PC-3 (cell line): ENCODE measurements around the gene GALNT18. TPM values are rescaled to one million over a fixed set of nuclear protein-coding genes. Genes with fewer than 3 reads are reported as not detected.

Source experiments
- ATAC-seq: fragments of 200-7000 bp; cut with Tn5 transposase; 2 replicates; pipeline ENCODE4 v1.9.1; 2020; ENCODE audit warnings: mild to moderate bottlenecking, moderate library complexity
- BruUV-seq: library from RNA; stranded (reverse); fragments of 400-500 nt; replicated peaks from 2 replicates; lab custom pipeline; 2021; lab: Mats Ljungman, UMichigan
- CTCF ChIA-PET: fragments of 300-600 bp; sonication (Branson Sonifier 250); formaldehyde crosslinking; loops from one replicate; lab custom pipeline; 2022; ENCODE audit warnings: antibody characterized with exemption; lab: Charles Lee
- POLR2A ChIA-PET: fragments of 300-600 bp; sonication (Branson Sonifier 250); formaldehyde crosslinking; loops from one replicate; lab custom pipeline; 2022; ENCODE audit warnings: antibody characterized with exemption; ENCODE audit not compliant: unreplicated experiment; lab: Charles Lee
- DNase-seq: peaks from one replicate; pipeline ENCODE4 v3.0.0-alpha.2; 2015
- H2AFZ ChIP-seq: fragments of 300-600 bp; sonication (generic); 2 replicates; pipeline ENCODE4 v1.6.0; 2016; ENCODE audit warnings: antibody characterized with exemption, low read length
- H3F3A ChIP-seq: fragments of 300-600 bp; sonication (generic); one replicate; pipeline ENCODE4 v1.6.0; 2017; ENCODE audit warnings: antibody characterized with exemption, low read length, control low read depth, mild to moderate bottlenecking; ENCODE audit not compliant: unreplicated experiment
- H3K27ac ChIP-seq: fragments of 300-600 bp; sonication (generic); 2 replicates; pipeline ENCODE4 v1.5.1; 2016; ENCODE audit warnings: mild to moderate bottlenecking, low read length
- H3K27me3 ChIP-seq: fragments of 300-600 bp; sonication (generic); 2 replicates; pipeline ENCODE4 v1.6.1; 2016; ENCODE audit warnings: low read length, mixed read lengths
- H3K36me3 ChIP-seq: fragments of 300-600 bp; sonication (generic); 2 replicates; pipeline ENCODE4 v1.6.1; 2016; ENCODE audit warnings: low read depth, mixed run types, low read length, mixed read lengths
- H3K4me1 ChIP-seq: fragments of 300-600 bp; sonication (generic); 2 replicates; pipeline ENCODE4 v1.5.1; 2016; ENCODE audit warnings: low read length; ENCODE audit not compliant: insufficient read depth
- H3K4me2 ChIP-seq: fragments of 300-600 bp; sonication (generic); 2 replicates; pipeline ENCODE4 v1.6.0; 2016; ENCODE audit warnings: low read length
- H3K4me3 ChIP-seq: fragments of 300-600 bp; sonication (generic); 2 replicates; pipeline ENCODE4 v1.5.1; 2016; ENCODE audit warnings: mild to moderate bottlenecking, low read length, mixed read lengths
- H3K79me2 ChIP-seq: fragments of 300-600 bp; sonication (generic); 2 replicates; pipeline ENCODE4 v1.6.1; 2017; ENCODE audit warnings: low read length, mixed read lengths
- H3K9ac ChIP-seq: fragments of 300-600 bp; sonication (generic); 2 replicates; pipeline ENCODE4 v1.6.0; 2016; ENCODE audit warnings: mild to moderate bottlenecking, low read length
- H3K9me2 ChIP-seq: fragments of 300-600 bp; sonication (generic); replicated peaks from 2 replicates; pipeline ENCODE4 v1.6.1; 2016; ENCODE audit warnings: mixed run types, low read length, mixed read lengths
- H3K9me3 ChIP-seq: fragments of 300-600 bp; sonication (generic); 2 replicates; pipeline ENCODE4 v1.6.1; 2016; ENCODE audit warnings: low read length, mixed read lengths
- H4K20me1 ChIP-seq: fragments of 300-600 bp; sonication (generic); 2 replicates; pipeline ENCODE4 v1.6.1; 2016; ENCODE audit warnings: low read length, mixed read lengths
- EZH2 ChIP-seq: fragments of 300-600 bp; sonication (generic); IDR thresholded peaks from one replicate; pipeline ENCODE4 v1.6.1; 2017; ENCODE audit warnings: antibody characterized with exemption, mild to moderate bottlenecking, low read length; ENCODE audit not compliant: unreplicated experiment
- EZH2phosphoT487 ChIP-seq: fragments of 300-600 bp; sonication (generic); IDR thresholded peaks from 2 replicates; pipeline ENCODE4 v1.6.1; 2018; ENCODE audit warnings: mild to moderate bottlenecking, antibody characterized with exemption, low read length, borderline replicate concordance
- intact Hi-C: fragments of 100-400 bp; cut with micrococcal nuclease; formaldehyde crosslinking; loops from 2 replicates; pipeline ENCODE4 v1.9.0; 2023
- total RNA-seq: library from RNA; depleted of rRNA; stranded (reverse); fragments of >200 nt; gene quantifications from 2 replicates; pipeline ENCODE4 v1.2.3, GENCODE V29; 2014
- TF ChIP-seq, protein P1 (sequence below): fragments of 300-600 bp; sonication (generic); conservative IDR thresholded peaks from 2 replicates; pipeline ENCODE4 v1.5.1; 2017; ENCODE audit warnings: antibody characterized with exemption, low read depth, mild to moderate bottlenecking, low read length

The GALNT18 gene
- total RNA-seq, 1 experiment from 2014 or later, result 34.5 TPM

DNA sequence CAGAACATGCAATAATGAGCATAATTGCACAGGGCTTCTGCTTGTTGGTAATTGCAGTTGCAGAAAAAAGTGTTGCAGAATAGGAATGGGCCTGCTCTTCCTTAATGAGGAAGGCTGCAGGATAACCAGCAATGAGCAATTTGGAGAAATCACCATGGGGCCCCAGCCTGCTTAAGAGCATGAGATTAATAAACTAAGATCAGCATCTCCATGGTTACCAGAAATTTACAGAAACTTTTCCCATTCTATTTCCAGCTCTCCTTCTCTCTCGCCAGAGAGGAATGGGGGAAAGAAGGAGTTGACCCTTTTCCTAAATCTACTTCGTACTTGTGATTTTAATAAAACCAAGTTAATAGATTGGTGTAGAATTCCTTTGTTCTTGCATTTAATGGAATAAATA is 187.8 kb downstream of the GALNT18 start:
- H3K36me3 ChIP-seq, result no peaks in the 10 kb centered on the region
- no TSS peak for BruUV-seq
- no peak overlapping the region for H3K4me3 ChIP-seq
- H3K79me2 ChIP-seq, result no peaks in the 10 kb centered on the region
- ChIA-PET POLR2A (no interaction called here), CTCF (no interaction called here)
- no peaks in the 10 kb centered on the region for H4K20me1 ChIP-seq
- no peak for ATAC-seq
- no peak for DNase-seq
- H2AFZ ChIP-seq, result no peak overlapping the region
- H3K4me1 ChIP-seq, result peaks cover 19% of the 10 kb centered on the region
- intact Hi-C loops, result no loop called here
- no peak for TF ChIP-seq EZH2phosphoT487
- TF ChIP-seq EZH2, result no peak
- TF ChIP-seq, protein P1, sequence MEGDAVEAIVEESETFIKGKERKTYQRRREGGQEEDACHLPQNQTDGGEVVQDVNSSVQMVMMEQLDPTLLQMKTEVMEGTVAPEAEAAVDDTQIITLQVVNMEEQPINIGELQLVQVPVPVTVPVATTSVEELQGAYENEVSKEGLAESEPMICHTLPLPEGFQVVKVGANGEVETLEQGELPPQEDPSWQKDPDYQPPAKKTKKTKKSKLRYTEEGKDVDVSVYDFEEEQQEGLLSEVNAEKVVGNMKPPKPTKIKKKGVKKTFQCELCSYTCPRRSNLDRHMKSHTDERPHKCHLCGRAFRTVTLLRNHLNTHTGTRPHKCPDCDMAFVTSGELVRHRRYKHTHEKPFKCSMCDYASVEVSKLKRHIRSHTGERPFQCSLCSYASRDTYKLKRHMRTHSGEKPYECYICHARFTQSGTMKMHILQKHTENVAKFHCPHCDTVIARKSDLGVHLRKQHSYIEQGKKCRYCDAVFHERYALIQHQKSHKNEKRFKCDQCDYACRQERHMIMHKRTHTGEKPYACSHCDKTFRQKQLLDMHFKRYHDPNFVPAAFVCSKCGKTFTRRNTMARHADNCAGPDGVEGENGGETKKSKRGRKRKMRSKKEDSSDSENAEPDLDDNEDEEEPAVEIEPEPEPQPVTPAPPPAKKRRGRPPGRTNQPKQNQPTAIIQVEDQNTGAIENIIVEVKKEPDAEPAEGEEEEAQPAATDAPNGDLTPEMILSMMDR, result no peak
- H3K4me2 ChIP-seq, result no peak overlapping the region
- H3K9ac ChIP-seq, result no peak overlapping the region
- no peaks in the 10 kb centered on the region for H3K9me3 ChIP-seq
- H3F3A ChIP-seq, result no peaks in the 10 kb centered on the region
- H3K27ac ChIP-seq, result no peak overlapping the region
- H3K9me2 ChIP-seq, result no peaks in the 10 kb centered on the region
- H3K27me3 ChIP-seq, result no peaks in the 10 kb centered on the region

DNA sequence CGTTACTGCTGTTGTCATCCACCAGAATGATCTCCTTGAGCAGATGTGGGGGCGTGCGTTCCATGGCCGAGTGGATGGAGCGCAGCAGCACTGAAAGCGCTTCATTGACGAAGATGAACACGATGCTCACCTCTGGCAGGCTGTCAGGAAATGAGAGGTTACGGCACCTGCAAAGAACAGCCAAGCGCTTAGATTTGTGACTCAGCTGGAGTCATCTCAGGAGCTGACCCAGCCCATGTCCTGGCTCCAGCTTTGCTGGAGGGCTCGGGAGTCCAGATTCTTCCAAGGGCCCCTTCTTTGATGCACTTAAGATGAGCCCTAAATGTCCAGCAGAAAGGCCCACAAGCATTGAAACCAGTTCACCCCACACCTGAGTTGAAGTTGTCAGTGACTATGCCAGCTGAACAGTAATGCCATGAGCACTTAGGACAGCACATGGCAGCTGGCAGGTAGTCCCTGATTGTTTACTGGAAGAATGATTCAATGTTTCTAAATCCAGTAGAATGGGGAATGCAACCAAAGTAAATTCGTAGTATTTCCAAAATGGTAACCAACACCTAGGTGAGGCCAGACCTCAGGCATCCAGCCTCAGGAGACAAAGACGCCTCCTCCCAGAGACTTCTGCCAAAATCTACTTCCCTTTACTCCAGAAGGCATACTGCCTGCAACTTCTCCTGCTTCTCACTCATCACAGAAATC is 189.0 kb downstream of the GALNT18 start:
- Histone ChIP-seq H3K79me2 (no peaks in the 10 kb centered on the region), H3K4me2 (peak overlapping the region; percentile 36), H3K27me3 (no peaks in the 10 kb centered on the region), H3K4me1 (peaks cover 19% of the 10 kb centered on the region), H3K9ac (no peak overlapping the region), H4K20me1 (no peaks in the 10 kb centered on the region), H3K4me3 (no peak overlapping the region), H3K36me3 (no peaks in the 10 kb centered on the region), H3K27ac (peak overlapping the region; percentile 60), H3F3A (no peaks in the 10 kb centered on the region), H3K9me2 (no peaks in the 10 kb centered on the region), H2AFZ (peak overlapping the region; percentile 35; the same call in 1 of the 2 replicates), H3K9me3 (no peaks in the 10 kb centered on the region)
- BruUV-seq, result no TSS peak
- ATAC-seq (peak; percentile 82), DNase-seq (peak; percentile 75)
- TF ChIP-seq EZH2phosphoT487 (no peak), EZH2 (no peak)
- TF ChIP-seq, protein P1, result no peak
- CTCF ChIA-PET, result no interaction called here
- intact Hi-C loops, result no loop called here
- POLR2A ChIA-PET, result no interaction called here

DNA sequence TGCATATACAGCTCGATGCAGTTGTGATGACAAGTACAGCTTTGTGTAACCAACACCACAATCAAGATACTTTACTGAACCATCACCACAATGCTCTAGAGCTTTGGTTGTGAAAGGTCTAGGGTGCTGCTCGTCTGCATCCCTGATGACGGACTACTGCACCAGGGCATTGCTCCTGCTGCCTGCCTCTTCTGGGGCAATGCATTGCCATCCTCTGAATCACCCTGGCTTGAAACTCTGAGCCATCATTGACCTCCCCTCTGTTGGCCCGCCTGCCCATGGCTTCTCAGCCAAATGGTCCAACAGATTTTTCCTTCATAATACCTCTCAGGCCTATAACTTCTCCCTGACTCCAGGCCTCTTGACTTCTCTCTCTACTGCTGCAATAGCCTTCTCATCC is 191.4 kb downstream of the GALNT18 start:
- Histone ChIP-seq H2AFZ (no peak overlapping the region), H4K20me1 (no peaks in the 10 kb centered on the region), H3K27me3 (no peaks in the 10 kb centered on the region), H3K36me3 (no peaks in the 10 kb centered on the region), H3F3A (no peaks in the 10 kb centered on the region), H3K4me3 (no peak overlapping the region), H3K79me2 (no peaks in the 10 kb centered on the region), H3K9me3 (no peaks in the 10 kb centered on the region), H3K4me2 (no peak overlapping the region), H3K4me1 (peaks cover 26% of the 10 kb centered on the region), H3K9me2 (no peaks in the 10 kb centered on the region), H3K27ac (no peak overlapping the region), H3K9ac (no peak overlapping the region)
- CTCF ChIA-PET, result no interaction called here
- intact Hi-C loops, result no loop called here
- POLR2A ChIA-PET, result no interaction called here
- BruUV-seq, result no TSS peak
- no peak for DNase-seq
- no peak for ATAC-seq
- no peak for TF ChIP-seq EZH2
- TF ChIP-seq, protein P1, result no peak
- TF ChIP-seq EZH2phosphoT487, result no peak
